ENCODE results near the gene LCOR. TPM values are rescaled to one million over a fixed set of nuclear protein-coding genes. Genes with fewer than 3 reads are reported as not detected.

Gene LCOR
- total and polyA plus RNA-seq, 9 of the 15 experiments (the other 6 are each of a cell fraction or from before 2014, with no cell fraction given): 3.6 to 25.2 (median 14.4) TPM

GRCh38 chr10:96831200-96831866 is 765 bp upstream of the LCOR start:
- BruUV-seq (replicated peaks): TSS peak; percentile 94
- ATAC-seq (no peak), DNase-seq (ENCODE audit: extremely low read depth in 1 of 4, low spot score in 3 of 4) (no peak), FAIRE-seq (peak; percentile 86)
- peak overlapping the region; percentile 72 for H3K4me2 ChIP-seq (ENCODE audit: insufficient read depth, low read length)
- H2AFZ ChIP-seq (ENCODE audit: low read depth, low read length): peak overlapping the region; percentile 43
- H3K36me3 ChIP-seq (ENCODE audit: control insufficient read depth, insufficient read depth, low read length): 0 out of 3 replicates have a peak, but pooled peaks cover 3% of the 10 kb centered on the region
- peak overlapping the region; percentile 79 to 91 for H3K9ac ChIP-seq (ENCODE audit: insufficient read depth in 1 of 2, low read depth in 2 of 2, low read length in 2 of 2)
- ChIA-PET CTCF (ENCODE audit: low intra/inter-chr PET ratio) (interaction anchor here (0.6 kb wide), 1 partner anchor 65 kb away, joined by 3 read pairs; no protein-coding TSS in a partner anchor), POLR2A (no interaction called here)
- no peaks in the 10 kb centered on the region for H3K9me1 ChIP-seq (ENCODE audit: control insufficient read depth, insufficient read depth, low read length)
- 2% methylated on average over 10 of the region's 14 CpGs for WGBS (ENCODE audit: insufficient coverage, low coverage, missing lambda C conversion rate)
- peak overlapping the region; percentile 49 for H3K4me3 ChIP-seq
- peaks cover 43% of the 10 kb centered on the region for H3K79me2 ChIP-seq (ENCODE audit: control insufficient read depth, insufficient read depth, low read length)
- H4K20me1 ChIP-seq (replicated peaks; ENCODE audit: control insufficient read depth, insufficient read depth, low read length): peaks cover 4% of the 10 kb centered on the region
- peak overlapping the region; percentile 97 for H3K27ac ChIP-seq (ENCODE audit: extremely low read depth, low read depth, low read length)
- H3K4me1 ChIP-seq (replicated peaks in 1 of 2; ENCODE audit: control insufficient read depth in 2 of 2, insufficient read depth in 2 of 2, low read length in 2 of 2): peaks cover 13 to 29% of the 10 kb centered on the region in 2 experiments; a peak in 4 of 5 replicates
- H3K9me3 ChIP-seq (replicated peaks; ENCODE audit: control insufficient read depth, insufficient read depth, low read depth, low read length): no peaks in the 10 kb centered on the region
- intact Hi-C loops (cut with micrococcal nuclease): loop anchor here (2.0 kb wide), 1 partner anchor 67 kb away; no protein-coding TSS in a partner anchor
- in situ Hi-C loops (cut with MboI): no loop called here
- no peaks in the 10 kb centered on the region for H3K27me3 ChIP-seq (ENCODE audit: control insufficient read depth in 2 of 2, insufficient read depth in 2 of 2, low read length in 2 of 2)
- TF ChIP-seq CHD7 (IDR thresholded peaks at IDR 0.05; ENCODE audit: low read depth, low read length) (no peak), NFIC (IDR thresholded peaks at IDR 0.05) (0 out of 2 replicates have a peak, but pooled peaks have one; percentile 11), KHSRP (IDR thresholded peaks at IDR 0.05) (no peak), POLR2G (IDR thresholded peaks at IDR 0.05; ENCODE audit: low read depth, low read length) (no peak), ZNF280B (CRISPR knock-in tag; IDR thresholded peaks at IDR 0.05) (no peak), CEBPG (CRISPR knock-in tag; IDR thresholded peaks at IDR 0.05) (0 out of 2 replicates have a peak, but pooled peaks have one; percentile 10), CEBPG (tag; conservative IDR thresholded peaks at IDR 0.05 in 1 of 2, IDR thresholded peaks at IDR 0.05 in 1 of 2) (0 out of 4 replicates have a peak, but pooled peaks of 1 of the 2 experiments have one; percentile 20), HOXB6 (CRISPR knock-in tag; IDR thresholded peaks at IDR 0.05; ENCODE audit: borderline replicate concordance) (no peak), ZNF212 (CRISPR knock-in tag; IDR thresholded peaks at IDR 0.05) (no peak)
